ENCODE results near the gene GLT8D1.

GLT8D1 gene

DNA sequence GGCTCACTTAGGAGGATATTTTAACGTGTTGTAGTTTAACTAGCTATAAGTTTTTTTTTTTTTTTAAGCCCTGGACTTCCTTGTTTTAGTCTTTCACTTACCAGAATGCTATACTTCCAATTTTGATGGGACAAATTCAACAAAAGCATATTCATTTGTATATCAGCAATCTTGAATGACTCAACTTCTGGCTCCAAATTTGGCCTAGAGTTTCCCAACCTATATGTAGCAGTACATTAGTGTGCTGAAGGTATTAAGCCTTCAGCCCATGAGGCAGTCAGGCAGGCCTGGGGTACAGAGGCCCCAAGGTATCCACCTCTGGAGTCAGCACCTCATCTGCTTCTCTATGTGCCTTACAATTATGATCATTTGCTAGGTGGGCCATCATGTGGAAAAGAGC, 25.8 kb downstream of the GLT8D1 start:
- TF ChIP-seq GATA3 (IDR thresholded peaks at IDR 0.05; ENCODE audit: low read depth, low read length) (no peak), GATA2 (IDR thresholded peaks at IDR 0.05; ENCODE audit: low read depth, low read length) (no peak)

DNA sequence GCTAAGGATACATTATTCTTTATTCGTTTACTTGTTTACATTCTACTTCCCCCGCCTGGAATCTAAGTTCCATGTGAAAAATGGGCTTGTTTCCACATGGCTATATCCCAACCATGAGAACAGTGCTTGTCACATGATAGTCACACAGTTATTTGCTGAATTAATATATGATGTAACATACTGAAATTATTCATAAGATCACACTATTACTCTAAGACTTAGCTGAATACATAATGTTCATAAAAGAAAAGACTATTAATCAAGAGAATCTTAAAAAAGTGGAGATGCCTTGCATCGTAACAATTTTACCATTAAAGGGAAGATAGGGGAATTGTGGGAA, 26.4 kb downstream of the GLT8D1 start:
- TF ChIP-seq GATA3 (IDR thresholded peaks at IDR 0.05; ENCODE audit: low read depth, low read length) (no peak), GATA2 (IDR thresholded peaks at IDR 0.05; ENCODE audit: low read depth, low read length) (no peak)

DNA sequence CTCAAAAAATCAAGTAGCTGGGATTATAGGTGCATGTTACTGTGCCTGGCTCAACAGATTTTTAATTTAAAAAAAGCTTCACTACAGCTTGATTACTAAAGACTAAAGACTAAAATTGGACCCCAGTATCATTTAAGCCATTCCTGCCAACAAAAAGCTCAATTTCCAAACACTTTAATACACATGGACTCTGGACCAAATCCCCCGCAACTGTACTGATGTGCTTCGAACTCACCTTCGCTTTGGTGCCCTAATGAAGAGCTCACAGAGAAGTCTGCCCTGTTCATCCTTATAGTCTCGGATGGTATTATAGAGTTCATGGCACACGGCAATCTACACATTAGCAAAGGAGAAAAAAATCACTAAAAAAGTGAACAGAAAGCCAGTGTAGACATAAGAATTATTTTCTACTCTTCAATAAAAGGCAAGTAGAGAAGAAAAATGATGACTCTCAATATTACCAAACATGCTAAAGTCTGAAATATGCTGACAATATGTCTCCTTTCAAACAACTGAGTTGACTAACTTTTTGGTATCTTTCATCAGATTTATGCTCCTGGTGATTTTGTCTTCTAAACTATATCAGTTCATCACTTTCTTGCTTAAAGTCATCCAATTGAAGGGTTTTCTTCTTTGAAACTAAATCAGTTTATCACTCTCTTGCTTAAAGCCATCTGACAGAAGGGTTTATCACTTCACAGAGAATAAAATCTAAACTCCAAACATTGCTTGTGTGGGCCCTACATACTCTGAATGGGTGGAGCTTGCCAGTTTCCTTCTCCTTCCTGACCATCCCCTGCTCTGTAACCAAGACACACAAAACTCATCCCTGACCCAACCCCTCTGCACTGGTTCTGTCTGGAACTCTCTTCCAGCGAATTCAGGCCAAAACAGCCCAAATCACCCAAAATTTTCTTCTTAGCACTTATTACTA, 27.1 kb downstream of the GLT8D1 start:
- no peak for TF ChIP-seq GATA3 (IDR thresholded peaks at IDR 0.05; ENCODE audit: low read depth, low read length)
- no peak for TF ChIP-seq GATA2 (IDR thresholded peaks at IDR 0.05; ENCODE audit: low read depth, low read length)

DNA sequence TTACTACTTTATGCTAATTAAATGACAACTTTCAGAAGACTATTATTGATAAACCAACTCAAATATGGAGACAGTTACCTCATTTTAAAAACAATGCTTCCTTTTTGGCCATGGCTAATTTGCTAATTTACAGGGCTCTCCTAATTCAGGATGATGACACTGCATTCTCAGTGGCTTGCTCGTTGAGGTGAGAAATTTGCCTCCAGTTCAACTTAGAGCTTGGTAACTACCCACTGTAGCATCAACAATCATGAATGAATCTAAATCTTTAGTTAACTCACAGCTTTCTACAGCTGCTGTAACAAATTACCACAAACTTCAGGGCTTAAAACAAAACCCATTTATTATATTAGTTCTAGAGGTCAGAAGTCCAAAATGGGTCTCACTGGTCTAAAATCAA, 33.9 kb downstream of the GLT8D1 start:
- TF ChIP-seq GATA2 (IDR thresholded peaks at IDR 0.05; ENCODE audit: low read depth, low read length) (no peak), GATA3 (IDR thresholded peaks at IDR 0.05; ENCODE audit: low read depth, low read length) (no peak)

DNA sequence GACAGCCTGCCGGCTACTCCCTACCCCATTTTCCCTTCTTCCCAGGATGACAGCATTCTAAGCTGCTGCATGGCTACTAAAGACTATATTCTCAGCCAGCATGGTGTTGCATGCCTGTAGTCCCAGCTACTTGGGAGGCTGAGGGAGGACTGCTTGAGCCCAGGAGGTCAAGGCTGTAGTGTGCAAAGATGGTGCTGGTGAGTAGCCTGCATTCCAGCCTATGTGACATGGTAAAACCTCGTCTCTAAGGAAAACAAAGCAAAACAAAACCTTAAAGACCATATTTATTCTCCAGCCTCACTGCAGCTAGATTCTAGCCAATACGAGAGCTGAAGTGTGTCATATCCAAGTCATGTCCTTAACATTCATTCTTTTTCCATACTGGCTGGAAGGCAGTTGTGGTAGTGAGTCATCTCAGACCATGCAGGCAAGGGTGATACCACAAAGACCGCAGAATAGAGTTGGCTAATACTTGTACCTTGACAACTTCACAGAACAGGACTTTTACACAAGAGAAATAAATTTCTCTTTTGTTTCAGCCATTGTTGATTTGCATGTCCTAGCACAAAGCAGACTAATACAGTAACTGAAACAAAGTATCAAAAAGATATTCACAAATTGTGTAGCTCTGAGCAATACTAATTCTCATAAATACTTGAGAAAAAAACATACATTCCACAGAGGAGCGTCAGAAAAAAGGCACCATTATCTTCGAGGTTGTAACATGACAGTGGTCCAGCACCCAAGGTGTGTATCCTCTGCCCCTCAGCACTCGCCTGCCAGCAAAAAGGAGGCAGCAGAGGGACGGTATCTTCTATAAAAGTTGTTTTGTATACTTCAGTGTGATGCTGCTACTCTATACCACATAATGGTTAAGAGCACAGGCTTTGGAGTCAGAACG, 34.7 kb downstream of the GLT8D1 start:
- TF ChIP-seq GATA2 (IDR thresholded peaks at IDR 0.05; ENCODE audit: low read depth, low read length), result no peak
- TF ChIP-seq GATA3 (IDR thresholded peaks at IDR 0.05; ENCODE audit: low read depth, low read length), result no peak

DNA sequence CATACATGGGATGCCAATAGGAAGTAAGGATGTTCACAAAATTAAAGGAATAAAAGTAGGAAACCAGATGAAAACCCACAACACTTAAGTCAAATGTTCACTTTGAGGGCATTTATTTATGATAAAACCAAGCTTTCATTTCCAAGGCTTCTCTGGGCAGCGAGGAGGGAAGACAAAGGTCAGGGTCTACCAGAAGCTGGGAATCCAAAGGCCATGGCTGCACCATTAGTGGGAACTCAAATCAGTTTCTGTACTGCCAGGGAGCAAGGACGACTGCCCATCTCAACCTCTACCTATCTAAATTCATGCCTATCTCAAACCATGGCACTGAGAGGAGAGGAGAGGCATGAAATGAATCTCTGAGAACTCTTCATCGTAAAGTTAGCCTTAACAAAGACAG, 42.5 kb downstream of the GLT8D1 start:
- TF ChIP-seq GATA2 (IDR thresholded peaks at IDR 0.05; ENCODE audit: low read depth, low read length) (no peak), GATA3 (IDR thresholded peaks at IDR 0.05; ENCODE audit: low read depth, low read length) (no peak)

DNA sequence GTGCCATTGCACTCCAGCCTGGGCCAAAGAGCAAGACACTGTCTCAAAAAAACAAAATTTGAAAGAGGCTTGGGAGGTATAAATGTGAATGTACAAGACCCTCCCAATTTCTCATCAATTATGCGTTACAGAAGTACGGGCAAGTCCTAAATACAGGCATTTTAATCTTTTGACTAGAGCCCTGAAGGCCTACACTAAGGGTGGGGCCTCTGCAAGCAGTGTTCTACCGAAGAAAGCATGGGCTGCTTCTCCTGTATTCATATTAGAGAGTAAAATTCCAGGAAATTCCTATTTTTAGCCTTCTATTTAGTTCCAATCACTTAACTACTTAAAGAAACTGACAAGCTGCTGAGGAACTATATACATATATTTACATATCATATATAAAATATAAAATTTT, 45.5 kb downstream of the GLT8D1 start:
- TF ChIP-seq GATA2 (IDR thresholded peaks at IDR 0.05; ENCODE audit: low read depth, low read length), result no peak
- TF ChIP-seq GATA3 (IDR thresholded peaks at IDR 0.05; ENCODE audit: low read depth, low read length), result no peak

DNA sequence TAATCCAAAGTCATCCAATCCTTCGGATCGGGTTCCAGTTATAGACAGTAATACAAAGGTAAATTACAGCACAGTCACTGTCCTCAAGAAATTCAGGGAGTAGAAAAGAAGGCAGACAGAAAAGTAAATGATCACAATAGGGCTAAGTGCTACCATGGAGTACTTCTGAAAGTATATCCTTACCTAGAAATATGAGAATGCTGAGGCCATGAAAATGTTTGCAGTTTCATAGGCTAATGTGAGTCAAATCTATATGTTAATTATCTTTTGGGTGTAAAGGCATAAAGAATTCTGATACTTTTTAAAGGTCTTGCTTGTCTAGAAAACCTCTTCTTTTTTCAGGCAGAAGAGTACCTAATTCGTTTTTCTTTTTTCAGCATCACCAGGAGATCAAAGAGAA, 49.7 kb downstream of the GLT8D1 start:
- TF ChIP-seq GATA3 (IDR thresholded peaks at IDR 0.05; ENCODE audit: low read depth, low read length) (no peak), GATA2 (IDR thresholded peaks at IDR 0.05; ENCODE audit: low read depth, low read length) (no peak)

DNA sequence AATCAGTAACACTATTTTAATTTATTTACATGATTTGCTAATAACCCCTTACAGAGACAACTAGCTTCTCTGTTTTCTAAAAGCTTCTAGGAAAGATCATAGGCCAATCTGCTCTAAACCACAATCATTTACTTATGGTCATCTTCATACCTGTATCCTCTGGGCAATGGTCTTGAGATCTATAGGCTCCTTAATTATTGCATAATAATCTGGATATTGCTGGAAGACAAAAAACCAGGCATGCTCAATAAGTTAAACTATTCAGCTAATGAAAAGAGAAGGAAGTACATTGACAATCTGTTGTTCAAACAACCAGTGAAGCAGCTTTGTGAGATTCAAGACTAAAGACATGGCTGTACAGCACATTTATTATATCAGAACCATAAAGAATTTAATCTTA, 54.0 kb downstream of the GLT8D1 start:
- TF ChIP-seq GATA2 (IDR thresholded peaks at IDR 0.05; ENCODE audit: low read depth, low read length), result no peak
- TF ChIP-seq GATA3 (IDR thresholded peaks at IDR 0.05; ENCODE audit: low read depth, low read length), result no peak

DNA sequence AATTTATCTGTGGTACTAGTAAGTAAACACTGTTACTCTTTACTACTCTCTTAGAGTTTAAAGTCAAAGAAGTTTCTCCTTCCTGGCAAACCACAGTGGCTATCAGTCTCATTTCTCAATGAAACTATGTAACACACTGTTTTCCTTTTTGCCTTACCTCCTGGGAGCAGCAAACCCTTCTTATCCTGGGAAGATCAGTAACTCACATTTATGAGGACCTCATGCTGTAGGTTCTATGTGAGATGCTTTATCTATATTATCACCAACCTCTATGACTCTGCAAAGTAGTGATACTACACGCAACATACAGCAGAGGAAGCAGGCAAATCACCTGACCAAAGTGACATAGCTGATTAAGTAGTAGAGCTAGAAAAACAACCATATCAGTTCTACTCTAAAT, 55.2 kb downstream of the GLT8D1 start:
- TF ChIP-seq GATA3 (IDR thresholded peaks at IDR 0.05; ENCODE audit: low read depth, low read length), result no peak
- no peak for TF ChIP-seq GATA2 (IDR thresholded peaks at IDR 0.05; ENCODE audit: low read depth, low read length)

DNA sequence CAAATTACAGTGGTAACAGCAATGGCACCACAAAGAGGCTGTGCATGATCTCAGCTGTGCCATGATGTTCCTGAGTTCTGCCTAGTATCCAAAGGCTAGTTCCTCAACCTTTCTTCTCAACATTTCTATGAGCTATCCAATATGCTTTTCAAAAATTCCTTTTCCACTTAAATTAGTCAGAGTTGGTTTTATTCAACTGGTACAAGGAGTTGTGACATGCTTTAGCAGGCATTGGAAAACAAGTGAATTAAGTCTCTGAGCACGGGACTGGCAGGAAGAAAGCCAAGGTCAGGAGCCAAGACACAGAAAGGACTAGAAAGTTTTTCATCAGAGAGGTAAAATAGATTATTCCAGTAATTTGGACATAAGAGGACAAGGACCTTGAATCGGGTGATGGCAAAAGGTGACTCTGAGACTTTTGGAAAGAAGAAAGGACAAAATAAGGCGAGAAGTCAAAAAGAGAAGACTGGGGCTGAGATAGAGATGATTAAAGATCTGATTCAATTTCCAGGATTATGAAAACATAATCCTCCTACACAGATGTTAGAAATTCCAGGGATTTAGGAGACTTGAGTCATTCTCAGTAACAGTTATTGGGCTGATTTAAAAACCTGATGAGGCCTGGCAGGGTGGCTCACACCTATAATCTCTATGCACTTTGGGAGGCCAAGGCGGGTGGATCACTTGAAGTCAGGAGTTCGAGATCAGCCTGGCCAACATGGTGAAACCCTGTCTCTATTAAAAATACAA, 56.0 kb downstream of the GLT8D1 start:
- no peak for TF ChIP-seq GATA2 (IDR thresholded peaks at IDR 0.05; ENCODE audit: low read depth, low read length)
- no peak for TF ChIP-seq GATA3 (IDR thresholded peaks at IDR 0.05; ENCODE audit: low read depth, low read length)

DNA sequence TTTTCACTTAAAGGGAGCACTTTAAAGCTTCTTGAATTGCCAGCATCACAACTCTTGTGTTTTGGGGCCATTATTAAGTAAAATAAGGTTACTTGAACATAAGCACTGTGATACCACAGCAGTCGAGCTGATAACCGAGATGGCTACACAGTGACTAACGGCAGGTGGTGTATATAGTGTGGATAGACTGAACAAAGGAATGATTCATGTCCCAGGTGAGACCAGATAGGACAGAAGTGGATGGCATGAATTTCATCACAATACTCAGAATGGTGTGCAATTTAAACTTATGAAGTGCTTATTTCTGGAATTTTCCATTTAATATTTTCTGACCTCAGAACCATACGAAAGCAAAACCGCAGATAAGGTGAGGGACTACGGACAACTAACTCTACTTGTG, 60.0 kb downstream of the GLT8D1 start:
- no peak for TF ChIP-seq GATA3 (IDR thresholded peaks at IDR 0.05; ENCODE audit: low read depth, low read length)
